HG03575 (cell line): Measurements from ENCODE around the gene CD96.

Source experiments
- ATAC-seq: cut with Tn5 transposase; IDR thresholded peaks from one replicate; pipeline ENCODE4 v1.9.1; 2021; ENCODE audit not compliant: unreplicated experiment, insufficient number of reproducible peaks, low FRiP score; ENCODE audit errors: extremely low read depth

The CD96 gene

DNA sequence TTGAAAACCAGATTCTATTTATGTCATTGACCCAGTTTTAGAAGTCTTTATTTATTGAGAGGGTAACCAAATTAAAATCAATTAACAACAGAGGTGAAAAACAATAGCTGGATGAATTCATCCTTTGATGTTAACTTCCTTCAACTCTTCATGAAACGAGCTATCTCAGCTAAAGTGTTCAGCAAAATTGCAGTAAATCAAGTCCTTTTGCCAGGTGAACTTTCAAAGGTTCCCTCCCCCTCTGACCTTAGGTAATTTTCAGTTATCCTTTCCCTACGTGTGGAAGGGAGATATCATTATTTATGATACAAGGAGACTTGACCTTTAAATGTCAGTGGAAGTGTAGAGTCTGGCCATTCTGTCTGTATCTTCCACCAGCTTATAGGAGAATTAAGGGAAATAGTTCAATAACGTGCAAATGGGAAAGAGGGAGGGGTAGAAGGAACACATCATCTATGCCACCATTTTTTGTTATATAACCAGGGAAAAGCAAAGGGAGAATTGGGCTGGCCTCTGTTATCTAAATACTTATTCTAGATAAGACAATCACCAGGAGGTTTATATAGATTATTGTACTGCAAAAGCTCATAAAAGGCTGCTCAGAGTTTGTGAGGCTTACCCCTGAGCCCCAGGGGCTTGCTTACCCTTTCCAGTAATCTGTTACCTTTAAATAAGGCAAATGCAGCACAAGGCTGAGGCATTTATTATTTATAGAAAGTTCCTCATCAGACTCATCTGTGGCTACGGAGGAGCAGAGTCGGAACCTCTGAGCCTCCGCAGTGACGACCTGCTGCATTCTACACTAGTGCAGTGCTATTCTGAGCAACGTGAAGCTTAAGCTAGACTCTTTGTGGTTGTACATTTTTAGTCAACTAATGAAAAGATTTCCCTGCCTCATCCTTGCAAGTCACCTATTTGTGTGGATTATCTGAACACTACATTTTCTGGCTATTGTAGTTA is 150.9 kb downstream of the CD96 start:
- no peak for ATAC-seq

GRCh38 chr3:111694471-111694870 is 152.5 kb downstream of the CD96 start:
- no peak for ATAC-seq

- ATAC-seq = no peak
Measured at GRCh38 chr3:111695636-111696117, 153.7 kb downstream of the CD96 start.

DNA sequence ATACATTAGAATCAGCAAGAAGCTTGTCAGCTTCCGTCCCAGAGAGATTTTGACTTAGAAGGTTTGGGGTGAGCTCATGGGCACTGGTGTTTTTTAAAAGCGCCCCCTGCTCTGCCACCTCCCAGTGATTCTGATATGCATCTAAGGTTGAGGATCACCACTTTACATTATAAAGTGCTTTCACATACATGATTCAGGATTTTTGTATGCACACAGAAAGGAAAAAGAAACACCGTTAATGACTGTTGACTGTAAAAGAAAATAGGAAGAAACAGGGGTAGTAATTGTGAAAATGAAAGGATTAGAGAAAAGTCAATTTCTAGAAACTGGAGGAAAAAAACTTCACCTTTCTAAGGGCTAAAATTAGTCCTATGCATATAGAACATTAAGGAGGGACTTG is 158.1 kb downstream of the CD96 start:
- no peak for ATAC-seq

DNA sequence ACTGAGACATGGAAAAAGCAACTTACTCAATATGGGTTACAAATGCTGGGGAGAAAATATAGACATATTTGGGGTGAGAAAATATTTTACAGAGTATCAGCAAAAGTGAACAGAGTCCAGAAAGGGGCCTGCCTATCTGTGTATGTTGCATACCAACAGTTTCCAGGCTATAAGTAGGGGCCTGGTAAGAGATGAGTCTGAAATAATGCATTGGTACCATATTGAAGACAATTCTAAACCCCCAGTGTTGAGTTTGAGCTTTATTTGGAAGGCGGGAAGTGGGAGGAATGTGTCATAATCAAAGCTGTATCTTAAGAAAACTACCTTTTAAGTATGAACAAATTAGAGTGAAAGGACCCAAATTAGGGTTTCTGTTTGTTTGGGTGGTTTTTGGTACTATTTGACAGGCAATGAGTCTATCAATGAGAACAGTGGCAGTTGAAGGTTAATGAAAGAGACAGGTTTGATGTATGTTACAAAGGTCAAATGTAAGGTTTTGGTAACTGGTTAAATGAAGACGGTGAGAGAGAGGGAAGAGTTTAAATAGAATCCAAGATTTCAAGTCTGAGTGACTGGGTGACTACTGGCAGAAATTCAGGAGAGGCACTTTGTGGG is 159.4 kb downstream of the CD96 start:
- ATAC-seq = no peak
